OCI-LY1 (cell line): Measurements from ENCODE around the gene CRMP1.

Experiments
- H2AFZ ChIP-seq: fragments of 200-600 bp; sonication (generic), shearing (Covaris generic); 2 replicates; pipeline ENCODE4 v1.6.0; 2014; ENCODE audit warnings: antibody characterized with exemption, mild to moderate bottlenecking, low read length
- H3F3A ChIP-seq: fragments of 200-600 bp; sonication (generic), shearing (Covaris generic); 2 replicates; pipeline ENCODE4 v1.6.0; 2014; ENCODE audit warnings: mild to moderate bottlenecking, antibody characterized with exemption, low read length, moderate library complexity; ENCODE audit not compliant: insufficient read depth
- H3K27ac ChIP-seq: fragments of 200-600 bp; sonication (generic); 2 replicates; pipeline ENCODE4 v1.5.1; 2014; ENCODE audit warnings: low read length, mixed run types, mild to moderate bottlenecking, low read depth; ENCODE audit not compliant: poor library complexity, severe bottlenecking
- H3K27me3 ChIP-seq: fragments of 200-600 bp; sonication (generic); 2 replicates; pipeline ENCODE4 v1.6.0; 2014; ENCODE audit warnings: antibody characterized with exemption, mild to moderate bottlenecking, low read length, moderate library complexity; ENCODE audit not compliant: insufficient read depth
- H3K36me3 ChIP-seq: fragments of 200-600 bp; sonication (generic); 2 replicates; pipeline ENCODE4 v1.6.1; 2014; ENCODE audit warnings: mild to moderate bottlenecking, antibody characterized with exemption, low read length, moderate library complexity, mixed read lengths; ENCODE audit not compliant: insufficient read depth
- H3K4me1 ChIP-seq: fragments of 200-600 bp; sonication (generic); 2 replicates; pipeline ENCODE4 v1.5.1; 2014; ENCODE audit warnings: mild to moderate bottlenecking, low read length, moderate library complexity; ENCODE audit not compliant: insufficient read depth, severe bottlenecking
- H3K4me2 ChIP-seq: fragments of 200-600 bp; sonication (generic), shearing (Covaris generic); 2 replicates; pipeline ENCODE4 v1.6.1; 2014; ENCODE audit warnings: low read length
- H3K4me3 ChIP-seq: fragments of 200-600 bp; sonication (generic); 2 replicates; pipeline ENCODE4 v1.5.1; 2014; ENCODE audit warnings: low read length, low read depth, mild to moderate bottlenecking, mixed read lengths; ENCODE audit not compliant: poor library complexity, severe bottlenecking
- H3K79me2 ChIP-seq: fragments of 200-600 bp; shearing (Covaris generic); 2 replicates; pipeline ENCODE4 v1.6.1; 2016; ENCODE audit warnings: mixed run types, low read length, mixed read lengths; ENCODE audit not compliant: insufficient read depth
- H3K9ac ChIP-seq: fragments of 200-600 bp; sonication (generic), shearing (Covaris generic); 2 replicates; pipeline ENCODE4 v1.6.1; 2014; ENCODE audit warnings: mild to moderate bottlenecking, low read length, mixed read lengths
- H3K9me2 ChIP-seq: fragments of 200-600 bp; sonication (generic), shearing (Covaris generic); 2 replicates; pipeline ENCODE4 v1.6.1; 2014; ENCODE audit warnings: low read depth, mild to moderate bottlenecking, low read length, mixed read lengths
- H3K9me3 ChIP-seq: fragments of 200-600 bp; shearing (Covaris generic); 2 replicates; pipeline ENCODE4 v1.6.1; 2014; ENCODE audit warnings: low read length, mixed read lengths
- H4K20me1 ChIP-seq: fragments of 200-600 bp; sonication (generic), shearing (Covaris generic); 2 replicates; pipeline ENCODE4 v1.6.0; 2016; ENCODE audit warnings: mild to moderate bottlenecking, low read length; ENCODE audit not compliant: insufficient read depth
- EZH2 ChIP-seq: fragments of 200-600 bp; sonication (generic), shearing (Covaris generic); IDR thresholded peaks from 2 replicates; pipeline ENCODE4 v1.8.0; 2017; ENCODE audit warnings: borderline replicate concordance, mixed run types, mild to moderate bottlenecking, antibody characterized with exemption, low read length, moderate library complexity, mixed read lengths
- TF ChIP-seq, protein P1 (sequence below): fragments of 200-600 bp; sonication (generic), shearing (Covaris generic); IDR thresholded peaks from 2 replicates; pipeline ENCODE4 v1.5.1; 2017; ENCODE audit warnings: mild to moderate bottlenecking, antibody characterized with exemption, low read length, moderate library complexity, mixed read lengths

Gene CRMP1

DNA sequence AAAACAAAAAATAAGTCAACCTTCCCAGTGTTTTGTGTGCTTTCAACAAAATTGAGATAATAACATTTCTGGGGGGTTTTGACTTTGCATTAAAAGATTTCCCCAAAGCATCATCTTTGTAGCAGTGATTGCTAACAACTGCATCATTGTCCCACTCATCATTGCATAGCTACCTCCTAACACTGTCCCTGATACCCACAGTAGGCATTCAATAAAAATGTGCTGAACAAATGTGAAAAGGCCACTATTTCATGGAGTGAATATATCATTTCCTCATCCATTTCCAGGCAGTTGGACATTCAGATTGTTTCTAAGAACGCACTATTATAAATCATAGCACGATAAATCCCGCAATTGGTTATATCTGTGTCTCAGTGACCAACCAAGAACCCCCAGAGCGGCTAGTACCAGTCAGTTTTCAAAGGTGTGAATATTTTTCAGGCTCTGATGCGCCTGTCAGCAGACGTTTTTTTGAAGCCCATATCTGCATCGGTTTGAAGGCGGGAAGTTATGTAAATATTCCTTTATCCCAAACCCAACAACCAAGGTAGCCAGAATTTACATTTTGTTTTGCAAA is 36.0 kb upstream of the CRMP1 start:
- H3K79me2 ChIP-seq = no peaks in the 10 kb centered on the region
- no peak for TF ChIP-seq EZH2
- TF ChIP-seq, protein P1, sequence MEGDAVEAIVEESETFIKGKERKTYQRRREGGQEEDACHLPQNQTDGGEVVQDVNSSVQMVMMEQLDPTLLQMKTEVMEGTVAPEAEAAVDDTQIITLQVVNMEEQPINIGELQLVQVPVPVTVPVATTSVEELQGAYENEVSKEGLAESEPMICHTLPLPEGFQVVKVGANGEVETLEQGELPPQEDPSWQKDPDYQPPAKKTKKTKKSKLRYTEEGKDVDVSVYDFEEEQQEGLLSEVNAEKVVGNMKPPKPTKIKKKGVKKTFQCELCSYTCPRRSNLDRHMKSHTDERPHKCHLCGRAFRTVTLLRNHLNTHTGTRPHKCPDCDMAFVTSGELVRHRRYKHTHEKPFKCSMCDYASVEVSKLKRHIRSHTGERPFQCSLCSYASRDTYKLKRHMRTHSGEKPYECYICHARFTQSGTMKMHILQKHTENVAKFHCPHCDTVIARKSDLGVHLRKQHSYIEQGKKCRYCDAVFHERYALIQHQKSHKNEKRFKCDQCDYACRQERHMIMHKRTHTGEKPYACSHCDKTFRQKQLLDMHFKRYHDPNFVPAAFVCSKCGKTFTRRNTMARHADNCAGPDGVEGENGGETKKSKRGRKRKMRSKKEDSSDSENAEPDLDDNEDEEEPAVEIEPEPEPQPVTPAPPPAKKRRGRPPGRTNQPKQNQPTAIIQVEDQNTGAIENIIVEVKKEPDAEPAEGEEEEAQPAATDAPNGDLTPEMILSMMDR = no peak
- H3K27ac ChIP-seq = no peak overlapping the region
- H3K36me3 ChIP-seq = no peaks in the 10 kb centered on the region
- H3F3A ChIP-seq = no peaks in the 10 kb centered on the region
- no peaks in the 10 kb centered on the region for H3K4me1 ChIP-seq
- H3K9ac ChIP-seq = no peak overlapping the region
- H3K9me2 ChIP-seq = no peaks in the 10 kb centered on the region
- H3K27me3 ChIP-seq = no peaks in the 10 kb centered on the region
- no peaks in the 10 kb centered on the region for H4K20me1 ChIP-seq
- H2AFZ ChIP-seq = no peak overlapping the region
- no peak overlapping the region for H3K4me2 ChIP-seq
- H3K4me3 ChIP-seq = no peak overlapping the region
- no peaks in the 10 kb centered on the region for H3K9me3 ChIP-seq

DNA sequence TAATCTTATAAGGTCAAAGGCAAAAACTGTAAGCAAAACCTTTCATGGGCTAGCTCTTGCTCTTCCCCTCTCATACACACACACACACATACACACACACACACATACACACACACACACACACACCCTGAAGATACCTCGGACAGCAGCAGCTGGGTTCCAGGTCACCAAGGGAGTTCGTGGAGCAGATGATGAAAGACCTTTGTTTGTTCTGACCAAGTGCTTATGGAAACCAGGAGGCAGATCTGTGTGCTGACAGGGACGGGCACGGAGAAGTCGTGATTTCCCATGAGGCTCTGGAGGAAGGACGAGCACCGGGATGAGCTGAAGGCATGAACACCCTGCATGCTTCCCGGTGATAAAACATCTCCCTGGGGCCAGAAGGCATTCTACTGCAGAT is 35.4 kb upstream of the CRMP1 start:
- no peaks in the 10 kb centered on the region for H3K27me3 ChIP-seq
- H3K4me3 ChIP-seq = no peak overlapping the region
- H3K27ac ChIP-seq = no peak overlapping the region
- no peaks in the 10 kb centered on the region for H3K9me3 ChIP-seq
- H3K9ac ChIP-seq = no peak overlapping the region
- H4K20me1 ChIP-seq = no peaks in the 10 kb centered on the region
- H3K9me2 ChIP-seq = no peaks in the 10 kb centered on the region
- no peaks in the 10 kb centered on the region for H3K79me2 ChIP-seq
- no peak overlapping the region for H2AFZ ChIP-seq
- TF ChIP-seq, protein P1 = no peak
- TF ChIP-seq EZH2 = no peak
- no peaks in the 10 kb centered on the region for H3K36me3 ChIP-seq
- no peak overlapping the region for H3K4me2 ChIP-seq
- no peaks in the 10 kb centered on the region for H3F3A ChIP-seq
- H3K4me1 ChIP-seq = no peaks in the 10 kb centered on the region

DNA sequence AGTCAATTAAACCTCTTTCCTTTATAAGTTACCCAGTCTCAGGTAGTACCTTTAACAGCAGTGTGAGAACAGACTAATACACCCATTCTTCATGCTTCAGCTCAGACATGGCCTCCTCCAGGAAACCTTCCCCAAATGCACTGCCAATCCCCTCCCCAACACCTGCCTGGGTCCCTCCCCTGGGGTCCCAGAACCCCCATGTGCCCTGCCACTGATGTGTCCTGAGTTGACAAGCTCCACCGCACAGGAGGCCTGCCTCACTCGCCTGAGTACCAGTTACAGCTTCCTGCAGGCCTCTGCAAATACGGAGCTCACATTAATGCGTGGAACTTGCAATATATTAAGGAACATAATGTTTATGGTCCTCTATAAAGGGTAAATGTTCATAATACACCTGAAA is 34.9 kb upstream of the CRMP1 start:
- no peak for TF ChIP-seq EZH2
- TF ChIP-seq, protein P1 = no peak
- no peak overlapping the region for H3K4me2 ChIP-seq
- H3K36me3 ChIP-seq = no peaks in the 10 kb centered on the region
- no peaks in the 10 kb centered on the region for H3F3A ChIP-seq
- H3K27ac ChIP-seq = no peak overlapping the region
- H4K20me1 ChIP-seq = no peaks in the 10 kb centered on the region
- no peak overlapping the region for H2AFZ ChIP-seq
- H3K4me1 ChIP-seq = no peaks in the 10 kb centered on the region
- H3K9ac ChIP-seq = no peak overlapping the region
- no peaks in the 10 kb centered on the region for H3K79me2 ChIP-seq
- no peaks in the 10 kb centered on the region for H3K9me3 ChIP-seq
- no peaks in the 10 kb centered on the region for H3K9me2 ChIP-seq
- no peak overlapping the region for H3K4me3 ChIP-seq
- H3K27me3 ChIP-seq = no peaks in the 10 kb centered on the region
